HG02642 (cell line): ENCODE data around the gene PPM1L.

Experiments used
- ATAC-seq: cut with Tn5 transposase; IDR thresholded peaks from one replicate; pipeline ENCODE4 v1.9.1; 2021; ENCODE audit warnings: mild to moderate bottlenecking; ENCODE audit not compliant: unreplicated experiment, poor library complexity

Gene PPM1L

DNA sequence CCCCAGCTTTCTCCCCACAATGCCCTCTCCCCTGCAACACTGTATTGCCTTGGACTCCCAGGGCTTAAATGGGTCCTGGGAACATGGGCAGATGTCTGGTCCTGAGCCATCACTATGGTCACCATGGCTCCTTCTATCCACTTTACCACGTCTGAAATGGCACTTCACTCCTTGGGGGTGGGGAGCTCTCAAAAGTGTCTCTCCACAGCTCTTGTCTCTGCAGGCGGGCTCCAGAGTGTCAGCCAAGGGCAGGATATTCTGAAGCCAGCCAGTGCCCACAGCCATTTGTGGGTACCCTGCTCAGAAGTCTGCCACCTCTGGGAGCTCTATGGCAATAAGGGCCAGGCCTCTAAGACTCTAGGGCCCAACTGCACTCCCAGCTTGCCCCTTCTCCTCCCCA is 163.9 kb downstream of the PPM1L start:
- no peak for ATAC-seq

- peak; percentile 78 for ATAC-seq
These were observed 165.1 kb downstream of the PPM1L start for GRCh38 chr3:160921020-160921635.

- no peak for ATAC-seq
These were observed 168.7 kb downstream of the PPM1L start for GRCh38 chr3:160924776-160925175.

DNA sequence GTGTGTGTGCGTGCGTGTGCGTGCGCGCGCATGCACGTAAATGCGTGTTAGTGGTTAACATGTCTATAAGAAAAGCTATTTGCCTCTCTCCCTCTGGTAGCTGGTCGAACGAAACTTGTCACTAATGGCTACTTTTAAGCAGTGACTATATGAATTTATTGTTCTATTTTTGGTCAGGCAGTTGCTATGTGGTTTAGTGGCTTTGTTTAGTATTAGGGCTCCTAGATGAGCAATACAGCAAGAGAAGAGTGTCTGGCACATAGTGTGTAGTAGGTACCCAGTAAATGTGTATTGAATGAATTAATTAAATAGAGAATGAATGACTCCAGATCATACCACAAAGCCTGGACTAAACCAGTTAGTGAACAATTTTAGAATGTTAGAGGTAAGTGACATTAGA is 171.6 kb downstream of the PPM1L start:
- ATAC-seq, result no peak

- ATAC-seq, result no peak
These were observed 172.2 kb downstream of the PPM1L start for GRCh38 chr3:160928183-160928726.

DNA sequence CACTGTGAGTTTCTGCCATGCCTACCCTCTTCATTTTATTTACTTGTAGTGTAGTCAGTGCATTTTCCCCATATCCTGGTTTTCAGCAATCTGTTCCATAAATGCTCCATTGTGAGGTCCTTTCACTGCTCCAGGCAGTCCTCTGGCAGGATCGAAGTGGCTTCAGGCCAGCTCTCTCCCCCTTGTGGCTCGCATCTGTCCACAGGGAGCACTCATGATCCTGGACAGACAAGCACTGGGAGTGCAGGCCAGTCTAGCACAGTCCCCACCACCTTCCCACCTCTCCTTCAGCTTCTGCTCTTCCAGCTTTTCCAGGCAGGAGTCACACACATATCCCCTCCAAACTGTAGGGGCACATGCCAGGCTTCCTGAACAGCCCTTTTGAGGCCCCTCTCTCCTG is 173.6 kb downstream of the PPM1L start:
- no peak for ATAC-seq

GRCh38 chr3:160931474-160931873 is 175.4 kb downstream of the PPM1L start:
- no peak for ATAC-seq

GRCh38 chr3:160935413-160936095 is 179.5 kb downstream of the PPM1L start:
- no peak for ATAC-seq

DNA sequence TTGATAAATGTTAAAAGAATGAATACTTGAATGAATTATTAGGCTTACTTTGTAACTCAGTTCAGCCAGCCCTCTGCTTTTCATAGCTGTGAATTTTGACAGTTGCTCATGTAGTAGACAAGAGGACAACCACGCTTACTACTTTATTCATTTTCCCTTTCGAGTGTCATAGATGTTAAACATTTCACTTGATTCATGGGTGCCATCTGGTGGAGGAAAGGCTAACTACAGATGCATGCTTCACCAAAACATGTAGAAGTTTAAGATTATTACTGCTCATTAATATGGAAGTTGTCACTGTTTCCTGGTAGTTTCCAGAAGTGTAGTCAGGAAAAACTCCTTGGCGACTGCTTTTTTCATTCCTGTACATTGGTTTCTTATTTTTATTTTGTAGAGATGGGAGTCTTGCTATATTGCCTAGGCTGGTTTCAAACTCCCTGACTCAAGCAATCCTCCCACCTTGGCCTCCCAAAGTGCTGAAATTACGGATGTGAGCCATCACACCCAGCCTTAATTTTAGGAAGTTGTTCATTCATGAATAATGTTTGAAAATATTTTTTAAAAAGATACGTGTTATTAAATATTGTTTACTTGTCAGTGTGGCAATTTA is 186.0 kb downstream of the PPM1L start:
- peak; percentile 94 for ATAC-seq

DNA sequence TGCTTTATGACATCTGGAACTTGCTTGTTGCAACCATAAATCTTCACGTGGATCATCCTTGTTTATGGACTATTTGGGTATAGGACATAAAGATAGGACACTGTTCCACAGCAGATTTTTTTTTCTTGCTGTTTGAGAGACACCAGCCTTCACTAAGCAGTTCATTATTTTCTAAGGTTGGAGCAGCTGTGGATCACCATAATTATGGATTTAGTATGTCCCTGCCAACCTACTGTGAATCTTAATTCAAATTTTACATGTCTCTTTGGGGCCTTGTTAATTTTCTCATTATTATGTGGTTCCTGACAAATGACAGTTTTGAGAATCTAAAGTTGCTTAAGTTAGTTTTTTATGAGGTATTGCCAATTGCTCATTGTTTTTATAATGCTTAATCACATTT is 188.0 kb downstream of the PPM1L start:
- no peak for ATAC-seq

DNA sequence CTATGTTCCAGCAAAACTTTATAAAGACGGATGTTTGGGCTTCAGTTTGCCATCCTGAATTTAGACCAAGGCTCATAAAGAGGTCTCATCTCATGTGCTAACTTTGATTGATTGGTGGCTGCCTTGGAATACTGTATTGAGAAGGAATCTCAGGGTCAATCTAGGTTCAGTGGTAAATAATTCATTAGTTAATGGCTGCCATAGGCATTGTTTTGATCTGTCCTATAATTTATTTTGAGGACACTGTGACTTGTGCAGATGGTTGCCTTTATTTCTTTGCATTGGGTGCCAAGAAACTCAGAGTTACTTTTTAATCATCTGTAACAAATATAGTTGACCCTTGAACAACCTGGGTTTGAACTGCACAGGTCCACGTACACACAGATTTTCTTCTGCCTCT is 189.3 kb downstream of the PPM1L start:
- no peak for ATAC-seq

DNA sequence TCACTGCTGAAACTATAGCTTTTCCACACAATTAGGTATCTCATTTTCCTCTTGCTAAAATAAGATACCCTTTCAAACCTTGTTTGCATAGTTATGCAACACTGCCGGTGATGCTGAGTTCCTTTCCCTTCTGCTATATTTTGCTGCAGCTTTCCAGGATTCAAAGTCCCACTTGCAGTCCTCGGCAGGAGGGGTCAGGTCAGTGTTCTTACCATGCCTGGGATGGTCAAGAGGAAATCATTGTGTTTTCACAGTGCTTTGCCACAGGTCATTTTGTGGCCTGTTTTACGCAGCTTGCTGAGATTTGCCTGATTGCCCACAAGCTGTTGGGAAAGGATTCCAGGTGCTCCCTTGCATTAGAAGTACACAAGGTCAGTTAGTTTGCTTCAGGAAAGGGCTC is 192.2 kb downstream of the PPM1L start:
- ATAC-seq, result no peak

DNA sequence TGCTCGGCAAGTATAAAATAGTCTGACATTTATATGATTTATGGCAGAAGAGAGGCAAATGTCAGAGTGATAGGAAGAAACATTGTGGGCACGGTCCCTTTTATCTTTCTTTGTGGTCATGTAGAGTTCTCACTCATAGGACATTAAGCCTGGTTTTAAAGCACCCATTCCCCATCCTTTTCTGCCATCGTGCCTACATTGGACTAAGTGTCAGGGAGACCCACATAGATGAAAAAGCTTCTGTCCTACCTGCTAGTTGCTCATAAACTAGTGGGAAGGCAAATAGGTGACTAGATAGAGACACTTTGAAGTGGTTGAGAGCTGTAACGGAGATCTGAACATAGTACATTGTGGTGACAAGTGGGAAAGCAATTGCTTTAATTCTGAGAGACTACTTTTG is 193.4 kb downstream of the PPM1L start:
- no peak for ATAC-seq

- no peak for ATAC-seq
These were observed 194.5 kb downstream of the PPM1L start for GRCh38 chr3:160950542-160950941.

DNA sequence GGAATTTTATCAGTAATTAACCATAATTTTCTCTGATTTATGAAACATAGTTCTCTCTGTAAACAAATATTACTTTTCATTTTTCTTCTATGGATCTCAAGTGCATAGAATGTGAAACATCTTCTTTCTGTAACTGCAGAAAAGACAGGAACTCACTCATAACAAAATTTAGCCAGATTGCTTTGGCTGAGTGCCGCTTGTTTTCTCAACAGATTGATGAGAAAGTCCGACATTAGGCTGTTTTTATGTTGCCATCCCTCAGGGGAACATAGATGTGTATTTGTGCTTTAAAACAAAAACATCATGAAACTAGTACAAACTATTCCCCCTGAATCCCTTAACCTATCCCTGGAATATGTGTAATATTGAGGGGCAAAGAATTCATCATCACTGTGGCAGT is 194.9 kb downstream of the PPM1L start:
- no peak for ATAC-seq

GRCh38 chr3:160951642-160952487 is 195.8 kb downstream of the PPM1L start:
- no peak for ATAC-seq

GRCh38 chr3:160953686-160954085 is 197.7 kb downstream of the PPM1L start:
- ATAC-seq, result no peak

GRCh38 chr3:160956785-160957184 is 200.8 kb downstream of the PPM1L start:
- no peak for ATAC-seq

- ATAC-seq, result no peak
These were observed 204.5 kb downstream of the PPM1L start for GRCh38 chr3:160960568-160960967.

GRCh38 chr3:160963949-160964348 is 207.9 kb downstream of the PPM1L start:
- no peak for ATAC-seq

DNA sequence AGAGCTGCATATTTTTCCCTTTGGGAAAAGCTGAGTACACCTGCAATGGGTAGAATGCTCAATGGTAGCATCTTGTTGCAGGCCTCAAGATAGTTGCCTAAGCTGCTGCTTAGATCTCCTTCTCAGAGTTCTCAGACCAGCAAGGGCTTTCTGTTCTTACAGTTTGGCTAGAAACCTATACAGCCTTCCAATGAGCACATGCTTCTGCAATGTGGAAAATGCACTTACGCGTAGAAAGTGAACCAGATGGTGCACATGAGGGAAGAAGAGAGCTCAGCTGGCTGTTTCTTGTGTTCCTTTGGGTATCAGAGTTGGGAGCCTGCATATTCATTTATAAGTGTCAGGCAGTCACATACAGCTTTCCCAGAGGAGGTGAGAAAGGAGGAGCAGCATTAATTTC is 212.7 kb downstream of the PPM1L start:
- ATAC-seq, result no peak
